Heart left ventricle (tissue), 13 donors: ENCODE results near the gene PIGB.

Experiments used
- CTCF ChIP-seq, 12 donors: fragments of 200-600 bp; sonication (generic) in 4 of 12; IDR thresholded peaks; one replicate each; pipeline versions ENCODE4 v1.5.0 to v1.8.0; 2018 to 2022; ENCODE audit warnings: antibody characterized with exemption in 12 of 12, mild to moderate bottlenecking in 5 of 12
- POLR2A ChIP-seq, 2 donors: fragments of 450-650 bp; IDR thresholded peaks; one replicate each; pipeline ENCODE4 v1.6.1; 2017; ENCODE audit warnings: antibody characterized with exemption in 2 of 2, mild to moderate bottlenecking in 2 of 2, moderate library complexity in 2 of 2
- donor health status: ischemic (EF 13 %, LVEDD 7.1; RV severe dilation, severe dysfunction).
- donor health status: DM: no; HTN: yes; CAD: no.
- donor health status: DM: no; HTN: no; CAD: no.
- donor health status: ischemic (EF 25% LVEDD 6.9; RV normal size, moderate dysfunction).
- donor health status: ischemic (EF 25% LVEDD 5.7; RV mildly dilated, moderate dysfunction).
- donor health status: ischemic (EF 35%, LVEDD 5.7; RV mildly dilated, moderate dysfunction).
- donor health status: nonischemic (EF 11% LVEDD 7.7; RV severe dilation, severe dysfunction).
- donor health status: DM: yes; HTN: yes; CAD: no.
- donor health status: PGD.
- donor health status: ischemic (EF 29% LVEDD 5.4; RV normal size, mild dysfunction).
- donor health status: nonischemic (EF 23%, LVEDD 6.1; RV moderate dilation, normal function).

- no peak for TF ChIP-seq CTCF (IDR thresholded peaks at IDR 0.05)
- no peak for TF ChIP-seq POLR2A (IDR thresholded peaks at IDR 0.05)
These were observed 21.7 kb upstream of the PIGB start for GRCh38 chr15:55297315-55297714.
